GM06990 (cell line): ENCODE measurements around the gene BORCS6.

Experiments
- DNase-seq: peaks from one replicate; pipeline ENCODE4 v3.0.0-alpha.2; 2011; ENCODE audit not compliant: insufficient read length; ENCODE audit errors: extremely low read depth
- H3K27me3 ChIP-seq: replicated peaks from 2 replicates; pipeline ENCODE4 v1.6.0; 2011; ENCODE audit warnings: low read length; ENCODE audit not compliant: control insufficient read depth, insufficient read depth
- H3K36me3 ChIP-seq: 2 replicates; pipeline ENCODE4 v1.5.1; 2011; ENCODE audit warnings: low read length; ENCODE audit not compliant: control insufficient read depth, insufficient read depth
- H3K4me3 ChIP-seq: replicated peaks from 2 replicates; pipeline ENCODE4 v1.5.1; 2011; ENCODE audit warnings: low read depth, mild to moderate bottlenecking, control low read depth, low read length
- TF ChIP-seq, protein P1 (sequence below): IDR thresholded peaks from 2 replicates; pipeline ENCODE4 v1.5.1; 2011; ENCODE audit warnings: low read length, control low read depth, mild to moderate bottlenecking, inconsistent platforms; ENCODE audit not compliant: insufficient read depth, poor library complexity, severe bottlenecking

Gene BORCS6

DNA sequence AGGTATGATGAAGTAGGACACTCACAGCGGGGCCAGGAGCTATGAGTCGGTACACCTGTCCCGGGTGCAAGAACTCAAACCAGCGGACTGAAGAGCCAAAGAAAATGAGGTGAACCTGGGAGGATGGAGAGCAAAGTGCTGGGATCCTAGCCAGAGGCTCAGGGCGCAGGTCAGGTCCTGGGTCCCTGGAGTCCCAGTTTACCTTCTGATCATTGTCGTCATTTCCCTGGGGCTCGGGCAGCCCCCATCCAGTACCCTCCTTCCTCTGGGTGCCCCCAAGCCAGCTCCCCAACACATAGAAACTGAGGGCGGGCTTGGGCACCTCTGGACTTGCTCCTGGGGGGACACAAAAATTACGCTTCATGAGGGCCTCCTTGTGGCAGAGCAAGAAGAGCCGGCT lies 41.7 kb upstream of the BORCS6 start:
- TF ChIP-seq, protein P1, sequence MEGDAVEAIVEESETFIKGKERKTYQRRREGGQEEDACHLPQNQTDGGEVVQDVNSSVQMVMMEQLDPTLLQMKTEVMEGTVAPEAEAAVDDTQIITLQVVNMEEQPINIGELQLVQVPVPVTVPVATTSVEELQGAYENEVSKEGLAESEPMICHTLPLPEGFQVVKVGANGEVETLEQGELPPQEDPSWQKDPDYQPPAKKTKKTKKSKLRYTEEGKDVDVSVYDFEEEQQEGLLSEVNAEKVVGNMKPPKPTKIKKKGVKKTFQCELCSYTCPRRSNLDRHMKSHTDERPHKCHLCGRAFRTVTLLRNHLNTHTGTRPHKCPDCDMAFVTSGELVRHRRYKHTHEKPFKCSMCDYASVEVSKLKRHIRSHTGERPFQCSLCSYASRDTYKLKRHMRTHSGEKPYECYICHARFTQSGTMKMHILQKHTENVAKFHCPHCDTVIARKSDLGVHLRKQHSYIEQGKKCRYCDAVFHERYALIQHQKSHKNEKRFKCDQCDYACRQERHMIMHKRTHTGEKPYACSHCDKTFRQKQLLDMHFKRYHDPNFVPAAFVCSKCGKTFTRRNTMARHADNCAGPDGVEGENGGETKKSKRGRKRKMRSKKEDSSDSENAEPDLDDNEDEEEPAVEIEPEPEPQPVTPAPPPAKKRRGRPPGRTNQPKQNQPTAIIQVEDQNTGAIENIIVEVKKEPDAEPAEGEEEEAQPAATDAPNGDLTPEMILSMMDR, result no peak
- H3K27me3 ChIP-seq, result no peaks in the 10 kb centered on the region
- DNase-seq, result no peak
- H3K36me3 ChIP-seq, result peaks cover 65% of the 10 kb centered on the region
- H3K4me3 ChIP-seq, result no peak overlapping the region

DNA sequence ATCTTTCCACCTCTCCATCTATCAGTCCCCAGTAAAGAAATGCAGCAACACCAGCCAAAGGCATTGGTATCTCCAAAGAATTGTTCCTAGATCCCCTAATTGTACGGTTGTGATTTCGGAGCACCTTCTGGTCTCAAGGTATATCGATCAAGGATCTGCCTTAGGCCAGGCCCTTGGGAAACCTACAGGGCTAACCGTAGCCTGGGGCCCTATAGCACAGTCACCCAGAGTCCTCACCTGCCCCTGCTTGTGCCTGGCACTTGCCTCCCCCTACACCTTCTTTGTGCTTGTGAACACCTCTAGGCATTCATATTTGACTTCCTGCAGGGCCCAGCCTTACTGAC lies 37.2 kb upstream of the BORCS6 start:
- H3K36me3 ChIP-seq, result peaks cover 35% of the 10 kb centered on the region
- H3K27me3 ChIP-seq, result no peaks in the 10 kb centered on the region
- no peak overlapping the region for H3K4me3 ChIP-seq
- TF ChIP-seq, protein P1, result no peak
- no peak for DNase-seq

DNA sequence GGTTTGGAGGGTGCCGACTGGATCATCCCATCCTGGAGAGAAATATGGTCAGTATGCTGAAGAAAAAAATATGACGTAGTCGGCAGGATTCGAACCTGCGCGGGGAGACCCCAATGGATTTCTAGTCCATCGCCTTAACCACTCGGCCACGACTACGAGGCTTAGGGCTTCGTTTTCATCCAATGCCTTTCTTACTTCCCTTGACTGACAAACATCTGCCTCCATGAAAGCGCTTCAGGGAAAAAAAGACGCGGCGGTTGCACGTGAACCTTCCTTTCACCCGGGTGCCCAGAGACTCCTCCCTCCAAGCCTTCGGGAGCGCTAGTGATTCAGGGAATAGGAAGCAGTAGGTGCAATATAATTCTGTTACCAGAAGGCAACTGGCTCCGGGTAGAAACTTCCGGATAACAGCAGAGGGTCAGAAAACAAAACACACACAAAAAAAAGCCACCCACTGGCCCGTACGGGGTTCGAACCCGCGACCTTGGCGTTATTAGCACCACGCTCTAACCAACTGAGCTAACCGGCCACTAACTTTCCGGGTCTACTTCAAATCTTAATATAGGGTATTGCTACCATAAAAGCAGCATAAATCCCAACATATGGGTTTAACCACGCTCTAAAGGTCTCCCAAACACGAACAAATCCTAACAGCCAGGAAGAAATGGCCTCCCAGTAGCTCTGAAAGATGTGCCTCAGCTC lies 36.7 kb upstream of the BORCS6 start:
- TF ChIP-seq, protein P1, result no peak
- peak; percentile 81 for DNase-seq
- H3K27me3 ChIP-seq, result no peaks in the 10 kb centered on the region
- peak overlapping the region; percentile 27; the same call in 1 of the 2 replicates for H3K4me3 ChIP-seq
- H3K36me3 ChIP-seq, result peaks cover 30% of the 10 kb centered on the region

DNA sequence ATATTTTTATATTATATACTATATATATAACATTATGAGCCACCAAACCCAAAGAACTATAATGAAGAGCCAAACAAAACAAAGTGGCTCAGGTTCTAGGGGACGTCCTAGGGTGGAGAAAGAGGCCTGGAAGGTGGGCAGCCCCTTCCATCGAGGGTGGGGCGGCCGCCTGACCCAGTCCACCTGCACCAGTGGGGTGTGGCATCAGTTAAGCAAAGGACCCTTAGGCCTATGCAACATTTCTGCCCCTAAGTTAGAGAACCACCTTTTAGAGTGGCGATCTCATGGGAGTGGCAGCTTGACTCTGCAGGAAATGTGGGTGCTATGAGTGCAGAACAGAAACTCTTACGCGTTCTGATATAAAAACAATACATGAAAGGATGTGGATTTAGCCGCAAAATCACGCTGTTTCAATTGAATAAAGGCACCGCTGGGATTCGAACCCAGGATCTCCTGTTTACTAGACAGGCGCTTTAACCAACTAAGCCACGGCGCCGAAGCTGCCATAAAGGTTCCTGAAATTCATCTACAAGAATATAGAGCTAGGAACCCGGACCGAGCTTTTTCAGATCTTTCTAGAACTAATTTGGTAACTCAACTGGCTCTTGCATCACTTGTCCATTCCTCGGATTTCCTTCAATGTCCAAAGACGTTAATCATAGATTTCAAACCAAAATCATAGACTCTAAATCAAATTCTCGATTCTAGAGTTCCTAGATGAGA lies 36.0 kb upstream of the BORCS6 start:
- peaks cover 24% of the 10 kb centered on the region for H3K36me3 ChIP-seq
- TF ChIP-seq, protein P1, result no peak
- H3K27me3 ChIP-seq, result no peaks in the 10 kb centered on the region
- DNase-seq, result peak; percentile 57
- no peak overlapping the region for H3K4me3 ChIP-seq

DNA sequence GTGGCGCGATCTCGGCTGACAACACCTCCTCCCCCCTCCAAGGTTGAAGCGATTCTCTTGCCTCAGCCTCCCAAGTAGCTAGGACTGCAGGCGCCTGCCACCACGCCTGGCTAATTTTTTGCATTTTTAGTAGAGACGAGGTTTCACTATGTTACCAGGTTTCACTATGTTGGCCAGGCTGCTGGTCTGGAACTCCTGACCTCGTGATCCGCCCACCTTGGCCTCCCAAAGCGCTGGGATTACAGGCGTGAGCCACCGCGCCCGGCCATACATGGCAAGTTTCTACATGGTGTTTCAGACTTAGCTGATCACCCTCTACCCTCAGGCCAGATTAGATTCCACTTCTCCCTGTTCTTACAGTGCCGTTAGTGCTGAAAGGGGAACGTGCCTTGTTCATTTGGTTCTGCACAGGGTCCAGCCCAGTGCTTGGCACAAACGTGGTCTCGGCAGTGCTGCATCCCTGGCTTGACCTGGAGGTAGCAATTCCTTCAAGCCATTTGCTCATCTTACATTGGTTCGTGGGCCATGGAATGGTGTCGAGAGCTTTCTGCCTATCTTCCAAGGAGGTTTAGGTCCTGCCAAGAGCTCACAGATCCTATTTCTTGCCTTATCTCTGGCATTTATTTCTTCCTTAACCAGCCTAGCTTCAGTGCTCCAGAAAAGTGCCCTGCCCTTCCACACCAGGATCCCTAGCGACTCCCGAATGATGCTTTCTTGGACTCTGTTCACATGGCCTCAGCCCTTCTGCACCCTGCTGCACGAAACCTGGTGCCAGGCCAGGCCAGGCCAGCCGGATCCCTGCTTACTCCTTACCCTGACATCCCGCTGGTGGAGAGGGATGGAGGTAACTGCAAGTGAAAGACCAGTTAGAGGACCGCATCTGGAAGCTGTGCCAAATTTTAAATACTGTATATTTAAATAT lies 35.2 kb upstream of the BORCS6 start:
- H3K36me3 ChIP-seq, result peaks cover 20% of the 10 kb centered on the region
- no peak overlapping the region for H3K4me3 ChIP-seq
- TF ChIP-seq, protein P1, result no peak
- no peaks in the 10 kb centered on the region for H3K27me3 ChIP-seq
- no peak for DNase-seq
